ENCODE results near the gene SLC12A1.

- TF ChIP-seq POLR2A (IDR thresholded peaks at IDR 0.05) (no peak), CTCF (IDR thresholded peaks at IDR 0.05) (no peak)
Measured at GRCh38 chr15:48177383-48177765, 28.7 kb upstream of the SLC12A1 start.

Data from right lobe of liver (tissue), 4 donors.